Activated T-cell treated with anti-CD3 and anti-CD28 coated beads for 48 hours (primary cell): ENCODE measurements around the gene MAP3K2.
"Not testable (repeated sequence)": the region's sequence is repeated elsewhere in the genome, so short reads cannot be mapped to it uniquely, and the experiment has no call there.

Experiments
- DNase-seq: peaks from one replicate; pipeline ENCODE4 v3.0.0-alpha.2; 2020; ENCODE audit warnings: low read depth

Gene MAP3K2

GRCh38 chr2:127421116-127421800 lies 33.5 kb upstream of the MAP3K2 start:
- DNase-seq = no peak

- no peak for DNase-seq
Measured at GRCh38 chr2:127420039-127420864, 32.5 kb upstream of the MAP3K2 start.

DNA sequence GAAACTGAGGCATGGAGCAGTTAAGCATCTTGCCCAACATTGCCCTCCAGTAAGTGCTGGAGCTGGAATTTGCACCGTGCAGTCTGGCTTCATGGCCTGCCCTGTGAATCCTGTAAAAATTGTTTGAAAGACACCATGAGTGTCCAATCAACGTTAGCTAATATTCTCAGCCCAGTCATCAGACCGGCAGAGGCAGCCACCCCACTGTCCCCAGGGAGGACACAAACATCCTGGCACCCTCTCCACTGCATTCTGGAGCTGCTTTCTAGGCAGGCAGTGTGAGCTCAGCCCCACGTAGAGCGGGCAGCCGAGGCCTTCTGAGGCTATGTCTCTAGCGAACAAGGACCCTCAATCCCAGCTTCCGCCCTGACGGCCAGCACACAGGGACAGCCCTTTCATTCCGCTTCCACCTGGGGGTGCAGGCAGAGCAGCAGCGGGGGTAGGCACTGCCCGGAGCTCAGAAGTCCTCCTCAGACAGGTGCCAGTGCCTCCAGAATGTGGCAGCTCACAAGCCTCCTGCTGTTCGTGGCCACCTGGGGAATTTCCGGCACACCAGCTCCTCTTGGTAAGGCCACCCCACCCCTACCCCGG lies 31.8 kb upstream of the MAP3K2 start:
- no peak for DNase-seq

GRCh38 chr2:127419112-127419430 lies 31.3 kb upstream of the MAP3K2 start:
- no peak for DNase-seq

DNA sequence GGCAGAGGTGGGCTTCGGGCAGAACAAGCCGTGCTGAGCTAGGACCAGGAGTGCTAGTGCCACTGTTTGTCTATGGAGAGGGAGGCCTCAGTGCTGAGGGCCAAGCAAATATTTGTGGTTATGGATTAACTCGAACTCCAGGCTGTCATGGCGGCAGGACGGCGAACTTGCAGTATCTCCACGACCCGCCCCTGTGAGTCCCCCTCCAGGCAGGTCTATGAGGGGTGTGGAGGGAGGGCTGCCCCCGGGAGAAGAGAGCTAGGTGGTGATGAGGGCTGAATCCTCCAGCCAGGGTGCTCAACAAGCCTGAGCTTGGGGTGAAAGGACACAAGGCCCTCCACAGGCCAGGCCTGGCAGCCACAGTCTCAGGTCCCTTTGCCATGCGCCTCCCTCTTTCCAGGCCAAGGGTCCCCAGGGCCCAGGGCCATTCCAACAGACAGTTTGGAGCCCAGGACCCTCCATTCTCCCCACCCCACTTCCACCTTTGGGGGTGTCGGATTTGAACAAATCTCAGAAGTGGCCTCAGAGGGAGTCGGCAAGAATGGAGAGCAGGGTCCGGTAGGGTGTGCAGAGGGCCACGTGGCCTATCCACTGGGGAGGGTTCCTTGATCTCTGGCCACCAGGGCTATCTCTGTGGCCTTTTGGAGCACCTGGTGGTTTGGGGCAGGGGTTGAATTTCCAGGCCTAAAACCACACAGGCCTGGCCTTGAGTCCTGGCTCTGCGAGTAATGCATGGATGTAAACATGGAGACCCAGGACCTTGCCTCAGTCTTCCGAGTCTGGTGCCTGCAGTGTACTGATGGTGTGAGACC lies 30.7 kb upstream of the MAP3K2 start, which contains the start of gene PROC:
Gene PROC (plus strand): TSS at position 128 of the 812 bp plus-strand sequence. CDS start 1,516 bp downstream, outside the sequence.
- no peak for DNase-seq

- DNase-seq = no peak
Measured at GRCh38 chr2:127417406-127417805, 29.6 kb upstream of the MAP3K2 start.

DNA sequence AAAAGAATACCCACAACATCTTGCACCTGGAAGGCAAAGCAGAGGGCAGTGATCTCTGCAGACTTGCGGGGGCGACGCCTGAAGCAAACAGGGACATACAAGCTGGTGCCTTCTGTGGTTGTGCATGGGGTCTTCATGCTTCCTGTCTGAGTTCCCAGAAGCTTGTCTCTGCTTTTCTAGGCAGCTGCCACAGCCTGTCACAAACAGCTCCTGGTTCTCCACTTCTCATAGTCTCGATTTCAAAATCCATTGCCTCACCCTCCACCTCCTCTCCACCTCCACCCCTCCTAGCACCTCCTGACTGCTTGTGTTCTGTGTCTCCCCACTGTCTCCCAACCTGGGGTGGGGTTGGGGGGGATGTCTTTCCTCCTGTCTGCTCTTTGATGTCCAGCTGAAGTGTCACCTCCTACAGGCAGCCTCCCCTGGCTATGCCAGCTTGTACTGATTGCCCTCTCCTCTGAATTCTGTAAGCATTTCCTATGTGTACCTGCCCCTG lies 28.8 kb upstream of the MAP3K2 start:
- DNase-seq = no peak

DNA sequence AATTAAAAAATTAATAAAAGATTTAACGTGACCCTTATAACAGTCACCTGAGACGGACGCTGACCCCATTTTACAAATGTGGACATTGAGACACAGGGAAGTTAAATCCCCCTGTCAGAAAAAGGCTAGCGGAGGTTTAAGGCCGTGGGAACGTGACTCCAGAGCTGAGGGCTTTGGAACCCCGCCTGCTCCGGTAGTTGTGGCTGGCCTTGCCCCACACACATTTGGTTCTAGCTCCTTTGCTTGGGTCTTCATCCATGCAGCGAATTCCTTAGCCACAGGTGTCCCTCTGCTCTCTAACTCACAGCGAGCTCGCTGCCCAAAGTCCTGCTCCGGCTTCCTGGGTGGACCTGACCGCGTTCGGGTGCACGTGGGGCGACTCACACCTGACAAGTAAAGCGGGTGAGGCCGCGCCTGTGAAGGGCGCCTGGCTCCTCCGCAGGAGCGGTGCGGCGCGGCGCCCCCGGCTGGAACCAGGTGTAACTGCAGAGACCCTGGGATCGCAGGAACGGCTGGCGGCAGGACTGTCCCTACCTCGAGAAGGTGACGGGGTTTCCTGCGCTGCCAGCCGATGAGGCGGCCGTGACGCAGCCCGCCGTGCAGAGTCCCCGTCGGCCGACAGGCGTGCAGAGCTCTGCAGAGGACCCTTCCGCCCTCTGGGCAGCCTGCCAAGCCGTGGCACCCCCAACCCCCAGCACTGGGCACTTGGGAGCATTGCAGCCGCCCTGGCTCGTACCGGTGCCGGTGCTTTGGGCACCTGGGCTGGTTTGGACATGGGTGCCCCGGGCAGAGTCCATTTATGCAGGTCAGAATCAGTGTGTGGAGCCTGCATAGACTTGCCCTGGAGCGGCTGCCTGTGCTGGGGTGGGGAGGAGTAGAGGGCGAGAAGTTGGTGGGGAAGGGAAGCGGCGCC lies 28.1 kb upstream of the MAP3K2 start:
- DNase-seq = peak; percentile 84

DNA sequence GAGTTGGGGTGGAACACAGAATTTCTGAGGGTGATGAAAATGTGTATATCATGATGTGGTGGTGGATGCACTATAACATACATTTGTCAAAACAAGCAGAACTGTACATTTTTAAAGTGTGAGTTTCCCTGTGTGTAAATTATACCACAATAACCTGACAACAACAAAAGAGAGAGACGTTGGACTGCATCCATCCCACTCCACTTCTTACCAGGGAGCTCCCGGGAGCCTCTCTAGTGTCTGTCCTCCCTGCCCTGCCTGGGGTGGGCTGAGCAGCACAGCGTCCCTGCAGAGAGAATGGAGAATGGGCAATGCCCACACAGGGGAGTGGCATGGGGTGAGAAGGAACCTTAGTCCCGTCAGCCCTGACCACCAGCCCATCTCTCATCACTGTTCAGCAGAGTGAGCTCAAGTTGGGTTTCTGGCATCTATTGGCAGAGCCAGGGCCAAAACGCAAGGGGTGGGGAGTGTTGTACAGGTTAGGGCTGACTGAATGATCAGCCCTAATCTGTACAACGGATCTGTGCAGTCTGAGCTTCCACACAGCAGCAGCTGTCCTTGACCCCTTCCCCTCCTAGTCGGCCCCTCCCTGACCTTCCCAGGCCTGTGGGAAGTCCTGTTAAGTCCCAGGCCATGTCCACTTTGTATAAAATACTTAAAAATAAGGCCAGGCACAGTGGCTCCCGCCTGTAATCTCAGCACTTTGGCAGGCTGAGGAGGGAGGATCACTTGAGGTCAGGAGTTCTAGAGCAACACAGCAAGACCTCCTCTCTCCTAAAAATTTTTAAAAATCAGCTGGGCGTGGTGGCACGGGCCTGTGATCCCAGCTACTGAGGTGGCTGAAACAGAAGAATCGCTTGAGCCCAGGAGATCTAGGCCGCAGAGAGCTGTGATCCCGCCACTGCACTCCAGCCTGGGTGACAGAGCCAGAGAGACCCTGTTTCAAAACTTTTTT lies 27.1 kb upstream of the MAP3K2 start:
- DNase-seq = no peak

DNA sequence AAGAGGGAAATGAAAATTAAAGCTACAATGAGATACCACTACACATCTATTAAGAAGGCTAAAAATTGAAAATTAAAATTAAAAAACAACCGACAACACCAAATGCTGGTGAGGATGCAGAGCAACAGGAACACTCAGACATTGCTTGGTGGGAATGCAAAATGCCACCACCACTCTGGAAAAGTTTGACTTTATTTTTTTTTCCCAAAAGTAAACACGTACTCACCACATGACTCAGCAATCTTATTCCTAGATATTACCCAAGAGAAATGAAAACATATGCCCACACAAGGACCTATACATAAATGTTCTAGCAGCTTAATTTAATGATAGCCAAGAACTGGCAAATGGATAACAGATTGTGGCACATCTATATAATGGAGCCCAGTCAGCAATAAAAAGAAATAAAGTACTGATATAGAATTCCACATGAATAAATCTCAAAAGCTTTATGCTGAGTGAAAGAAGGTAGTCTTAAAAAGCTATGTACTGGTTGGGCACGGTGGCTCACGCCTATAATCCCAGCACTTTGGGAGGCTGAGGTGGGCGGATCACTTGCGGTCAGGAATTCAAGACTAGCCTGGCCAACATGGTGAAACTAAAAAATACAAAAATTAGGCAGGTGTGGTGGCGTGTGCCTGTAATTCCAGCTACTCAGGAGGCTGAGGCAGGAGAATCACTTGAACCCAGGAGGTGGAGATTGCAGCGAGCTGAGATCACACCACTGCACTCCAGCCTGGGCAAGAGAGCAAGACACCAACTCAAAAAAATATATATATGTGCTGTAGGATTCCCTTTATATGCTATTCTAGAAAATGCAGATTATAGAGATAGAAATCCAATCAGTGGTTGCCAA lies 26.2 kb upstream of the MAP3K2 start:
- no peak for DNase-seq

GRCh38 chr2:127413200-127413599 lies 25.4 kb upstream of the MAP3K2 start:
- no peak for DNase-seq

GRCh38 chr2:127411653-127412369 lies 24.0 kb upstream of the MAP3K2 start:
- no peak for DNase-seq

GRCh38 chr2:127410871-127411652 lies 23.3 kb upstream of the MAP3K2 start:
- DNase-seq = no peak

DNA sequence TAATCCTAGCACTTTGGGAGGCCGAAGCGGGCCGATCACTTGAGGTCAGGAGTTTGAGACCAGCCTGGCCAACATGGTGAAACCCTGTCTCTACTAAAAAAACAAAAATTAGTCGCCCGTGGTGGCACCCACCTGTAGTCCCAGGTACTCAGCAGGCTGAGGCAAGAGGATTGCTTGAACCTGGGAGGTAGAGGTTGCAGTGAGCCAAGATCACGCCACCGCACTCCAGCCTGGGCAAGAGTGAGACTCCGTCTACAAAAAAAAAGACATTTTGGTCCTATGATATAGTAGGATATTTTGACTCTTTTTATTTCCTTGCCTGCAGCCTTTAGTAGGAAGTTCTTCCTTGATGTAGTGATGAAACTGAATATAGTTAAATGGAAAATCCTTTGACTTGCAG lies 21.9 kb upstream of the MAP3K2 start:
- DNase-seq = not testable (repeated sequence)

- DNase-seq = no peak
Measured at GRCh38 chr2:127408807-127409099, 21.0 kb upstream of the MAP3K2 start.

- DNase-seq = peak; percentile 90
Measured at GRCh38 chr2:127408004-127408806, 20.4 kb upstream of the MAP3K2 start.

GRCh38 chr2:127407661-127408003 lies 19.9 kb upstream of the MAP3K2 start:
- DNase-seq = no peak
